H9 (cell line): ENCODE results near the gene TRRAP. TPM values are rescaled to one million over a fixed set of nuclear protein-coding genes. Genes with fewer than 3 reads are reported as not detected.

Source experiments
- DNase-seq: peaks from one replicate; pipeline ENCODE4 v3.0.0-alpha.2; 2017
- H2AFZ ChIP-seq: one replicate; pipeline ENCODE4 v1.6.1; 2013; ENCODE audit warnings: mild to moderate bottlenecking, low read length, control low read depth, moderate library complexity
- H2AK5ac ChIP-seq: 2 replicates; pipeline ENCODE4 v1.6.1; 2013; ENCODE audit warnings: low read length, control low read depth, mixed read lengths; ENCODE audit not compliant: insufficient read length
- H2BK120ac ChIP-seq: one replicate; pipeline ENCODE4 v1.6.1; 2013; ENCODE audit warnings: low read depth, mild to moderate bottlenecking, low read length, control low read depth, inconsistent platforms; ENCODE audit not compliant: poor library complexity, severe bottlenecking
- H2BK12ac ChIP-seq: 2 replicates; pipeline ENCODE4 v1.6.1; 2013; ENCODE audit warnings: low read length, control low read depth, mixed read lengths, low read depth; ENCODE audit not compliant: insufficient read length
- H2BK15ac ChIP-seq: 2 replicates; pipeline ENCODE4 v1.6.1; 2013; ENCODE audit warnings: low read depth, low read length, control low read depth
- H2BK20ac ChIP-seq: one replicate; pipeline ENCODE4 v1.6.1; 2013; ENCODE audit warnings: low read depth, mild to moderate bottlenecking, low read length, control low read depth, inconsistent platforms; ENCODE audit not compliant: poor library complexity, severe bottlenecking
- H2BK5ac ChIP-seq: 2 replicates; pipeline ENCODE4 v1.6.1; 2013; ENCODE audit warnings: low read length, control low read depth, mixed read lengths; ENCODE audit not compliant: insufficient read length
- H3K14ac ChIP-seq: 2 replicates; pipeline ENCODE4 v1.6.1; 2013; ENCODE audit warnings: low read length, control low read depth; ENCODE audit not compliant: insufficient read depth
- H3K18ac ChIP-seq: 2 replicates; pipeline ENCODE4 v1.6.1; 2013; ENCODE audit warnings: low read depth, mild to moderate bottlenecking, mixed read lengths, low read length, control low read depth; ENCODE audit not compliant: insufficient read length
- H3K23ac ChIP-seq: 2 replicates; pipeline ENCODE4 v1.6.1; 2013; ENCODE audit warnings: low read length, control low read depth, mixed read lengths, low read depth; ENCODE audit not compliant: insufficient read length
- H3K23me2 ChIP-seq: 2 replicates; pipeline ENCODE4 v1.6.1; 2013; ENCODE audit warnings: low read depth, mild to moderate bottlenecking, mixed read lengths, low read length, control low read depth; ENCODE audit not compliant: insufficient read length, poor library complexity, severe bottlenecking
- H3K27ac ChIP-seq: 2 replicates; pipeline ENCODE4 v1.5.1; 2013; ENCODE audit warnings: low read length, control low read depth, mixed read lengths, low read depth; ENCODE audit not compliant: insufficient read length
- H3K27me3 ChIP-seq: 2 replicates; pipeline ENCODE4 v1.6.1; 2013; ENCODE audit warnings: low read length, control low read depth, inconsistent platforms; ENCODE audit not compliant: insufficient read depth
- H3K4ac ChIP-seq: 2 replicates; pipeline ENCODE4 v1.6.1; 2013; ENCODE audit warnings: low read depth, mild to moderate bottlenecking, control low read depth, inconsistent platforms, low read length, moderate library complexity
- H3K4me1 ChIP-seq: 2 replicates; pipeline ENCODE4 v1.6.1; 2013; ENCODE audit warnings: low read length, control low read depth, inconsistent platforms; ENCODE audit not compliant: insufficient read depth
- H3K4me2 ChIP-seq: 2 replicates; pipeline ENCODE4 v1.6.1; 2013; ENCODE audit warnings: low read length, control low read depth, mixed read lengths; ENCODE audit not compliant: insufficient read length, insufficient read depth
- H3K56ac ChIP-seq: 2 replicates; pipeline ENCODE4 v1.6.1; 2013; ENCODE audit warnings: low read depth, mild to moderate bottlenecking, mixed read lengths, low read length, control low read depth; ENCODE audit not compliant: insufficient read length
- H3K79me1 ChIP-seq: 2 replicates; pipeline ENCODE4 v1.6.1; 2013; ENCODE audit warnings: low read depth, mild to moderate bottlenecking, moderate library complexity, low read length, control low read depth, inconsistent platforms; ENCODE audit not compliant: insufficient read depth, poor library complexity, severe bottlenecking
- H3K79me2 ChIP-seq: 2 replicates; pipeline ENCODE4 v1.6.1; 2013; ENCODE audit warnings: low read length, control low read depth, inconsistent platforms; ENCODE audit not compliant: insufficient read depth
- H3K9ac ChIP-seq: 2 replicates; pipeline ENCODE4 v1.6.1; 2013; ENCODE audit warnings: low read length, control low read depth, mixed read lengths; ENCODE audit not compliant: insufficient read length; ENCODE audit errors: extremely low read depth
- H3K9me3 ChIP-seq: one replicate; pipeline ENCODE4 v1.6.1; 2013; ENCODE audit warnings: low read depth, low read length, inconsistent platforms; ENCODE audit not compliant: control insufficient read depth
- H3T11ph ChIP-seq: one replicate; pipeline ENCODE4 v1.6.1; 2013; ENCODE audit warnings: mild to moderate bottlenecking, low read length, control low read depth, inconsistent platforms
- H4K20me1 ChIP-seq: one replicate; pipeline ENCODE4 v1.6.1; 2013; ENCODE audit not compliant: control insufficient read depth, insufficient read length, insufficient read depth
- H4K5ac ChIP-seq: 2 replicates; pipeline ENCODE4 v1.6.1; 2013; ENCODE audit warnings: low read depth, mild to moderate bottlenecking, mixed read lengths, low read length, control low read depth; ENCODE audit not compliant: insufficient read length
- H4K8ac ChIP-seq: replicated peaks from 2 replicates; pipeline ENCODE4 v1.6.1; 2013; ENCODE audit warnings: low read length, control low read depth, mixed read lengths, low read depth; ENCODE audit not compliant: insufficient read length
- H4K91ac ChIP-seq: 2 replicates; pipeline ENCODE4 v1.6.1; 2013; ENCODE audit warnings: low read depth, mild to moderate bottlenecking, moderate library complexity, mixed read lengths, low read length, control low read depth; ENCODE audit not compliant: insufficient read length
- H3K27ac Mint-ChIP-seq, 3 experiments: 2 replicates in 2 of 3; 3 replicates in 1 of 3; pipeline ENCODE4 v1.8.0; 2020 to 2021; ENCODE audit warnings: mixed read lengths in 3 of 3, mild to moderate bottlenecking in 1 of 3, moderate library complexity in 1 of 3
- H3K27me3 Mint-ChIP-seq: 2 replicates; pipeline ENCODE4 v1.8.0; 2021; ENCODE audit warnings: low read depth, mild to moderate bottlenecking, moderate library complexity, mixed read lengths
- H3K36me3 Mint-ChIP-seq, 3 experiments: 2 replicates in 2 of 3; 3 replicates in 1 of 3; pipeline ENCODE4 v1.8.0; 2020 to 2021; ENCODE audit warnings: low read depth in 3 of 3, mixed read lengths in 3 of 3; ENCODE audit not compliant: insufficient read depth in 1 of 3
- H3K4me1 Mint-ChIP-seq, 2 experiments: 2 replicates each; pipeline ENCODE4 v1.8.0; 2020; ENCODE audit warnings: mixed read lengths in 2 of 2
- H3K4me3 Mint-ChIP-seq, 2 experiments: 2 replicates in 1 of 2; 3 replicates in 1 of 2; pipeline ENCODE4 v1.8.0; 2020 to 2021; ENCODE audit warnings: mild to moderate bottlenecking in 2 of 2, mixed read lengths in 2 of 2, moderate library complexity in 1 of 2
- H3K9me3 Mint-ChIP-seq, 2 experiments: 2 replicates in 1 of 2; 3 replicates in 1 of 2; pipeline ENCODE4 v1.8.0; 2020; ENCODE audit warnings: mild to moderate bottlenecking in 2 of 2, mixed read lengths in 2 of 2, moderate library complexity in 1 of 2
- CTCF ChIP-seq: fragments of 200-600 bp; sonication (generic); conservative IDR thresholded peaks from 3 replicates; pipeline ENCODE4 v1.8.0; 2021; ENCODE audit warnings: antibody characterized with exemption, mild to moderate bottlenecking
- WGBS: extraction: QIAGEN DNeasy Blood & Tissue Kit; methylation state at CpG from one replicate; pipeline ENCODE4 v1.1.7; 2013; ENCODE audit warnings: missing lambda C conversion rate, low lambda C conversion rate, mixed read lengths; ENCODE audit not compliant: insufficient read length; ENCODE audit errors: extremely low coverage; 5-methylcytosine and 5-hydroxymethylcytosine counted together
- total RNA-seq: library from RNA; stranded (reverse); gene quantifications from 2 replicates; pipeline ENCODE4 v1.2.1, GENCODE V29; 2021

TRRAP gene
- total RNA-seq, 1 experiment from 2014 or later: 58.6 TPM

- no peak overlapping the region for H2BK20ac ChIP-seq
- H4K5ac ChIP-seq: no peak overlapping the region
- H2BK15ac ChIP-seq: no peak overlapping the region
- Mint-ChIP-seq H3K27me3 (no peaks in the 10 kb centered on the region), H3K27ac (peak overlapping the region in 1 of 3 experiments; percentile 59; a peak in 3 of 7 replicates), H3K4me1 (no peaks in the 10 kb centered on the region), H3K4me3 (no peak overlapping the region), H3K9me3 (no peaks in the 10 kb centered on the region; a peak in 1 of 5 replicates), H3K36me3 (peaks cover 69 to 98% (median 94%) of the 10 kb centered on the region in 3 experiments; a peak in 6 of 7 replicates)
- no peak overlapping the region for H3K23ac ChIP-seq
- no peak overlapping the region for H3K4ac ChIP-seq
- no peaks in the 10 kb centered on the region for H3K4me1 ChIP-seq
- no peak overlapping the region for H3K4me2 ChIP-seq
- H2BK120ac ChIP-seq: no peak overlapping the region
- no peaks in the 10 kb centered on the region for H3K27me3 ChIP-seq
- H3K56ac ChIP-seq: no peak overlapping the region
- H2BK12ac ChIP-seq: no peak overlapping the region
- no peak overlapping the region for H4K8ac ChIP-seq
- H3K9me3 ChIP-seq: no peaks in the 10 kb centered on the region
- H2AFZ ChIP-seq: no peak overlapping the region
- H2AK5ac ChIP-seq: no peak overlapping the region
- H3K27ac ChIP-seq: no peak overlapping the region
- DNase-seq: no peak
- H4K20me1 ChIP-seq: no peaks in the 10 kb centered on the region
- no peak overlapping the region for H3K9ac ChIP-seq
- no peak overlapping the region for H2BK5ac ChIP-seq
- H3K23me2 ChIP-seq: no peaks in the 10 kb centered on the region
- no peak overlapping the region for H3K18ac ChIP-seq
- H3K79me2 ChIP-seq: no peaks in the 10 kb centered on the region
- no CpG with 5 or more reads among the region's 11 CpGs for WGBS
- no peak overlapping the region for H3K14ac ChIP-seq
- H3T11ph ChIP-seq: no peak overlapping the region
- H3K79me1 ChIP-seq: no peaks in the 10 kb centered on the region
- H4K91ac ChIP-seq: no peak overlapping the region
- no peak for TF ChIP-seq CTCF
Observed at GRCh38 chr7:98957766-98958165, 79.4 kb downstream of the TRRAP start.
